Dermis microvascular lymphatic vessel endothelial cell (primary cell): ENCODE data around the gene MGP. TPM values are rescaled to one million over a fixed set of nuclear protein-coding genes. Genes with fewer than 3 reads are reported as not detected.

Source experiments
- total RNA-seq: library from RNA; depleted of rRNA; stranded (reverse); fragments of >200 nt; gene quantifications from 2 replicates; pipeline ENCODE4 v1.2.1, GENCODE V29; 2014

MGP gene
- total RNA-seq, 1 donor from 2014 or later: 149 TPM

Other genes starting within 250 kb of the MGP start
- gene GUCY2C, start 189.3 kb downstream of the MGP start, total RNA-seq: not detected in 2 replicates
- gene WBP11, start 82.4 kb downstream of the MGP start, total RNA-seq: 12.0 and 14.6 TPM in 2 replicates
- 0.63 and 0.77 TPM in 2 replicates for gene C12orf60, start 82.2 kb downstream of the MGP start, total RNA-seq
- 0.89 and 1.4 TPM in 2 replicates for gene SMCO3, start 71.7 kb downstream of the MGP start, total RNA-seq
- 74.8 and 91.9 TPM in 2 replicates for gene ART4, start 42.3 kb downstream of the MGP start, total RNA-seq
- 0.13 TPM in 1 of 2 replicates, not detected in the other for gene ERP27, start 52.7 kb upstream of the MGP start, total RNA-seq
- gene ARHGDIB, start 75.7 kb upstream of the MGP start, total RNA-seq: 39.8 and 69.4 TPM in 2 replicates
- gene PDE6H, start 87.2 kb upstream of the MGP start, total RNA-seq: not detected in 2 replicates